H4 (cell line): ENCODE measurements around the gene ACD. TPM values are rescaled to one million over a fixed set of nuclear protein-coding genes. Genes with fewer than 3 reads are reported as not detected.

Experiments
- DNase-seq: peaks from one replicate; pipeline ENCODE4 v3.0.0-alpha.2; 2015; ENCODE audit warnings: low spot score
- total RNA-seq: library from RNA; depleted of rRNA; stranded (reverse); fragments of >200 nt; shearing (Covaris generic); gene quantifications from 2 replicates; pipeline ENCODE4 v1.2.3, GENCODE V29; 2014

Gene ACD
- total RNA-seq, 1 experiment from 2014 or later = 29.1 TPM

DNA sequence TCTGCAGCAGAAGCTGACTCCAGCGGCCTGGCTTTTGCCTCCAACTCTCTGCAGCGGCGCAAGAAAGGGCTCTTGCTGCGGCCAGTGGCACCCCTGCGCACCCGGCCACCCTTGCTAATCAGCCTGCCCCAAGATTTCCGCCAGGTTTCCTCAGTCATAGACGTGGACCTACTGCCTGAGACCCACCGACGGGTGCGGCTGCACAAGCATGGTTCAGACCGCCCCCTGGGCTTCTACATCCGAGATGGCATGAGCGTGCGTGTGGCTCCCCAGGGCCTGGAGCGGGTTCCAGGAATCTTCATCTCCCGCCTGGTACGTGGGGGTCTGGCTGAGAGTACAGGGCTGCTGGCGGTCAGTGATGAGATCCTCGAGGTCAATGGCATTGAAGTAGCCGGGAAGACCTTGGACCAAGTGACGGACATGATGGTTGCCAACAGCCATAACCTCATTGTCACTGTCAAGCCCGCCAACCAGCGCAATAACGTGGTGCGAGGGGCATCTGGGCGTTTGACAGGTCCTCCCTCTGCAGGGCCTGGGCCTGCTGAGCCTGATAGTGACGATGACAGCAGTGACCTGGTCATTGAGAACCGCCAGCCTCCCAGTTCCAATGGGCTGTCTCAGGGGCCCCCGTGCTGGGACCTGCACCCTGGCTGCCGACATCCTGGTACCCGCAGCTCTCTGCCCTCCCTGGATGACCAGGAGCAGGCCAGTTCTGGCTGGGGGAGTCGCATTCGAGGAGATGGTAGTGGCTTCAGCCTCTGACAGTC lies 2.0 kb upstream of the ACD start:
- no peak for DNase-seq

DNA sequence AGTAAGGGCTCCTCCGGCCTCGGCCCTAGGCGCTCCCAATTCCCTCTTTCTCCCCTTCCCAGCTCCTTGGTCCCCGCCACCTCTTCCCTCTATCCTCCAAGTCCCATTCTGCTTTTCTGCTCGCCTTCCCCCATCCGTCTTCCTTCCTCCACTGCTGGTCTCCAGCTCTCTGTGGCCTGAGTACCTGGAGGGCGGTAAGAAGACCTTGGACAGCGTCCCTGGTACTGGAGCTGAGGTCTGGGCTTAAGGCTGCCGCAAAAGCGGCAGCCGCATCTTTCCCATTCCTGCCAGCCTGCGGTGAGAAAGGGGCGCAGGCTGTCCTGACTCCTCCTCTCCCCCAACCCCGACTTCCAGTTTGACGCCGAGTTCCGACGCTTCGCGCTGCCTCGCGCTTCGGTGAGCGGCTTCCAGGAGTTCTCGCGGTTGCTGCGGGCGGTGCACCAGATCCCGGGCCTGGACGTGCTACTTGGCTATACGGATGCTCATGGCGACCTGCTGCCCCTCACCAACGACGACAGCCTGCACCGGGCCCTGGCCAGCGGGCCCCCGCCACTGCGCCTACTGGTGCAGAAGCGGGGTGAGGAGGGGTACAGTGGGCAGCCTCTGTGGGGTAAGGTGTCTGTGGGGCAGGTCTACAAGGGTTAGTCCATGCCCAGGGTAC lies 1.2 kb upstream of the ACD start:
- DNase-seq = no peak

DNA sequence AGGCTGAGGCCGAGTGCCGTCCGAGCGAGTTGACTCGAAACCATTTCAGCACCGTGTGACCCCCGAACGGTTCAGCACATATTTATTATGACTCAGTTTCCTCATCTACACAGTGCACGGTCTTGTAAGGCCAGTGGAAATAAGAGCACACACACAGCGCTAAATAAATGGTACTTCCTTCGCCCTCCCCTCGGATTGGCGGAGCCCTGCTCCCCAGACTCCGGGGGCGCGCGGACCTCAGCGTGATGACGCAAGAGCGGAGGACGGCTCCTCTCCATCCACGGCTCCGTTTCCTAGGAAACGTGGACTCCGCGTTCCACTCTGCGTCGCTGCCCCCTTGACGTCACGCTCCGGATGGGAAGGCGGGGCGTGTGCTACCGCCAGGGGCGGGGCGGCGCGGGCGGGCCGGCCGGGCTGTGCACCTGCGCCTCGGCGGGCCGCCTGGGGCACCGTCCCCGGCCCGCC lies 536 bp upstream of the ACD start, which contains the start of gene PARD6A:
PARD6A (plus strand) TSS at position 397 of the 465 bp plus-strand sequence. CDS start 79 bp downstream, outside the sequence.
- peak; percentile 96 for DNase-seq

DNA sequence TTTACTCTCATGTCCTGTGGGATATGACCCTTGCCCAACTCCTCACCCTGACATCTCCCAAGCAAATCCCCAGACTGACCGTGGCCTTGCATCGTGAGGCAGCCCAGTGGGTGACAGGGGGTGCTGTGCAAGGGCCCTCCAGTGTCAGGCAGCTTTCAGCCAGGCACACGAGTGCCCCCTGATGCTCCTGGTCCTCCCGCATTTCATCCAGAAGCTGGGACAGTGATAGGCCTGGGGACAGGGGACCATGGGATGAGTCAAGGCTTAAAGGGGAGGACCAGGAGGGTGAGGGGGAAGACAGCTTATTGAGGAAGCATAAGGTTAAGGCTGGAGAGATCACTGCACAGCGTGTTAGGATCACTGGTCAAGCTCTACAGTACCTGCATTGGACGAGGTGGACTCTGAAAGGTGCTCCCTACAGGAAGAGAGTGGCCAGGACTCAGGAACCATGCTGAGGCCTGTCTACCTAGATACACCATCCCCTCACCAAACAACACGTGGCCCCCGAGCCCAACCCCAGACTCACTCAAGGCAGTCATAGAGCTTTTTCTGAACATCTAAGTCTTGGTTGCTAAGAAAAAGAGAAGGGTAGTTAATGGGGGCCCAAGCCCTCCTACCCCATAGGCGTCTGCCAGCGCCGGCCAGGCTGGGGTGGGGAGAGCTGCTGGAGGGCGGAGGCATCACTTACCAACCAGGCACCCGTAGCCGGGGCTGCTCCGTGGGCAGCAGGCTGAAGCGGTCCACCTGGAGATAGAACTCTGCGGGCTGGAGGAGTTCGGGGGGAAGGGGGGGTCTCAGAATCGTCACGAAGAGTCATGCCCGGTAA lies 998 bp downstream of the ACD start:
- DNase-seq = no peak

DNA sequence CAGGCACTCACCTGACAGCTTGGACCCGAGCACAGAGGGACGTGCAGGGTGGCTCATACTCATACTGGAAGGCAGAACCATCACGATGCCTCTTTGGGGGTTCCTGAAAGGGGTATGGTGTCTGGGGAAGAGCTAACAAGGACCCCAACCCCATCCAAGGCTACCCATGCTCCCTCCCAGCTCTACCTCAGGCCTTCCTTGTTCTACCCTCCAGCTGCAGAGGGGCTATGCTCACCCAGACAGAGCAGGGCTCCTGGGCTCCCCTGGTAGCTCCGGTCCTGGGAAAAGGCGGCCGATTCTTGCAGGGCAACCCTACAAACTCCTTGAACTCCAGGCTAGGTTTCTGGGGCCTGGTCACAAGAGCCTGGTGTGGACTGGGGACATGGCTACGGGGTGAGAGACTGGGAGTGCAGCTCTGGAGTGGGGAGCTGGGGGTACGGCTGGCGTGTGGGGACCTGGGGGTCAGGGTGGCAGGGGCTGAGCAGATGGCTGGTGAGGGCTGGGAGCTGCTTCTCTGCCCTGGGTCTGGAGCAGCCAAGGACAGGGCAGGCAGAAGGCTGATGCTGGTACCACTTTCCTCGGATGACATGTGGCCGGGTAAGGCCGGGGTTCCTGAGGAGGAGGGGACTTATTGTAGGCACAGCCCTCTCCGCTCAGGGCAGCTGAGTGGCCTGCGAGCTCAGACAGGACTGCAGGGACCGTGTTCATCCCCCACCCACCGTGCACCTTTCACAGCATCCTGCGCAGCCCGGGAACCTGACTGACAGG lies 2.1 kb downstream of the ACD start:
- DNase-seq = no peak

DNA sequence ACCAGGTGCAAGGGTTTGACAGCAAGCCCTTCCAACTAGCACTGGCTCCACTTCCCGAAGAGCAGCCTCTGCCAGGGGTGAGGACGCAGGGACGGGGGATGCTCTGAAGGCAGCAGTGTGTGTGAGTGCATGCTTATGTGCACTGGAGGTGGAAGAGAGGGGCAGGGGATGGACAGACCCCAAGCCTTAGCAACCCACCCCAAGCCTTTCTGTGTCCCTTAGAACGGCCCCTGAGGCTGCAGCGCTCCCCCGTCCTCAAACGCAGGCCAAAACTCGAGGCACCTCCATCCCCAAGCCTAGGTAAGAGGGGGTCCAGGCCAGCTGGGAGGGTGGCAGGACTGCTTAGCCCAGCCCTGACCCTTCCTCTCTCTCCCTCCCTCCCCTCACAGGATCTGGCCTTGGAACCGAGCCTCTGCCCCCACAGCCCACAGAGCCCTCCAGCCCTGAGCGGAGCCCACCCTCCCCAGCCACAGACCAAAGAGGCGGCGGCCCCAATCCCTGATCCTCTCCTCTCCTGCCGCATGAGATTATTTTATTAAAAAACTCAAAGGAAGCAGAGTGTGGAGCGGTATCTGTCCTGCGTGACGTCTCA lies 2.9 kb downstream of the ACD start:
- no peak for DNase-seq

DNA sequence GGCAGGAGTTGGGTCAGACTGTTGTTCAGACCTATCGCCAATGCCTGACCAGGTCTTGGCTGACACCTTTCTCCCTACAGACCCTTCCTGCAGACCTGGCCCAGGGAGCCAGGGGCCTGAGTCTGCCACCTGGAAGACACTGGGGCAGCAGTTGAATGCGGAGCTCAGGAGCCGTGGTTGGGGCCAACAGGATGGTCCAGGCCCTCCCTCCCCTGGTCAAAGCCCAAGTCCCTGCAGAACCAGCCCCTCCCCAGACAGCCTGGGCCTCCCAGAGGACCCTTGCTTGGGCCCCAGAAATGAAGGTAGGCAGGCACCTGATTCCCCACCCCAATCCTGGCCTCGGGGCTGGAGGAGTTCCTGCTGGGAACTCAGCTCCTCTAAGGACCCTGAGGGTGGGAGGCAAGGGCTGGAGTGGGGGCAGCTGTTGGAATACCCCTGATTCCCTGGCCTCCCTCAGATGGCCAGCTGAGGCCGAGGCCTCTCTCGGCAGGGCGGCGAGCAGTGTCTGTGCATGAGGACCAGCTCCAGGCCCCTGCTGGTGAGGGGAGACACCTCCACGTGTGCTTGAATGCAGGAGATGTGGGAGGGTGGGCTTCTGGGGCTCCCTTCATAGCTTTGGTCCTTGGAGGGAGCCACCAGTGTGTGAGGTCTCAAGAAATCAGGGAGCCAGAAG lies 3.6 kb downstream of the ACD start:
- DNase-seq = no peak

DNA sequence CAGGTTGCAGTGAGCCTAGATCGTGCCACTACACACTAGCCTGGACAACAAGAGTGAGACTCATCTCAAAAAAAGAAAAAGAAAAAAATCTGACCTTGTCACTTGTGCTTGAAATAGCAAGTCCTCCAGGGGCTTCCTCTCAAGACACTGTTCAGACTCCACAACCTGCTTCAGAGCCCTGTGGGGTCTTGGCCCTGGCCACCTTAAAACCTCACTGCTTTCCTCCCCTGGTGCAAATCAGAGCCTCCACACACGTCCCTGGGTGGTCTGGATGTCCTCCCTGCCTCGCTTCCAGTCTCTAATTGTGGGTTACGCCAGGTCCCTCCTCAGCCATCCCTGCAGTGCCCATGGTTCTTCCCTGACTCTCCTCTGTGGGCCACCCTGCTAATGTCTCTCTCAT lies 4.7 kb downstream of the ACD start:
- DNase-seq = no peak

DNA sequence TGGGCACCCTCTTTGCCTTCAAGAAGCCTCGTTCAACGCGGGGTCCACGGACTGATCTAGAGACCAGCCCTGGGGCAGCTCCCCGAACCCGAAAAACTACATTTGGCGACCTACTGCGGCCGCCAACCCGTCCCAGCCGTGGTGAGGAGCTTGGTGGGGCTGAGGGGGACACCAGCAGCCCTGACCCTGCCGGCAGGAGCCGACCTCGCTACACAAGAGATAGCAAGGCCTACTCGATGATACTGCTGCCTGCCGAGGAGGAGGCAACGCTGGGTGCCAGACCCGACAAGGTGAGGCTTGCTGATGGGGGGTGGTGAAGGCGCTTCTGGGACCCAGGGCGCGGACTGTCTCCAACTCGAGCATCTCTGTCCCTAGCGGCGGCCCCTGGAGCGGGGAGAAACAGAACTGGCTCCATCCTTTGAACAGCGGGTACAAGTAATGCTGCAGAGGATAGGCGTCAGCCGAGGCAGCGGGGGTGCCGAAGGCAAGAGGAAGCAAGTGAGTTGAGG lies 5.6 kb downstream of the ACD start:
- DNase-seq = no peak

DNA sequence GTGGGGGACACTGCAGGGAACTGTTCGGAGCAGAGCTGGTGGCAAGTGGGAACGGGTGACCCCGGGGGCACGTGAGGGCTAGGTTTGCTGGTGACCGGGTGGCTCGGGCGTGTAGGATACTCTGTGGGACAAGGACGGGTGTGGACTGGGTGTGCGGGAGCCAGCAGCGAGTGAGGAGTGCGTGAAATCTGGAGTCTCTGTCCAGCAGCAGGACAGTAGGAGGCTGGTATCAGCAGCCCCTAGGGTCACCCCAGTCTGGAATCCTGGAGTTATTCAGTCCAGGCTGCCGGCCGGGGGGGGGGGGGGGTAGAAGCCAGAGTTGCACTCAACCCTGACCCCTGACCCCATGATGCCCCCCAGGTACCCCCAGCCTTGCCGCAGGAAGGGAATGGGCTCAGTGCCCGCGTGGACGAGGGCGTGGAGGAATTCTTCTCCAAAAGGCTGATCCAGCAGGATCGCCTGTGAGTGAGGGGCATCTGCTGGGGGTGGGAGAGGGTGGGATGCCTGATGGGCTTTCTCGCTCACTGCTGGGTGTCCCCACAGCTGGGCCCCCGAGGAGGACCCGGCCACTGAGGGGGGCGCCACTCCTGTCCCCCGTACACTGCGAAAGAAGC lies 6.2 kb downstream of the ACD start:
- no peak for DNase-seq

DNA sequence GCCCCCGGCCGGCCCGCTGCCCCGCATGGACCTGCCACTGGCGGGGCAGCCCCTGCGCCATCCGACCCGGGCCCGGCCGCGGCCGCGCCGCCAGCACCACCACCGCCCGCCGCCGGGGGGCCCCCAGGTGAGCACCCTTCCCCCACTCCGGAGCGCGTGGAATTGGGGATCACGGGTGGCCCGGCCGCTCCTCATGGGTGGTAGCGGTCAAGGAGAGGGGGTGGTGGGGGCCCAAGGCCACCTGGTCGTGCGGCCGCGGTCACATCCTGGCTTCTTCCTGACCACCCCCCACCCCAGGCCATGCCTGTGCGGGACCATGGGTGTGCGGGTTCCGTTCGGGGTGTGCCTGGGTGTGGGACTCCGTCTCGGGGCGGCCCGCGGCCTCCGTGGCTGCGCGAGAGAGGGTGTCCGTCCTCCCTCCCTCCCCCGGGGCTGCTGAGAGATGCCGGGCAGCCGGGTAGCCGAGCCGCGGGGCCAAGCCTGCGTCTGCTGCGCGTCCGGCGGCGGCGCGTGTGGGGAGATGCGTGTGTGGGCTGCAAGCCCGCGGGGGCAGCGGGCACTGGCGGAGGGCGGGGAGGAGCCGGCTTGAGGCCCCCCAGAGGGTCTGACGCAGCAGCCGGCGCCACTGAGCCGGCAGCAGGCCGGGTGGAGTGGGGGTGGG lies 6.8 kb downstream of the ACD start:
- DNase-seq = no peak

DNA sequence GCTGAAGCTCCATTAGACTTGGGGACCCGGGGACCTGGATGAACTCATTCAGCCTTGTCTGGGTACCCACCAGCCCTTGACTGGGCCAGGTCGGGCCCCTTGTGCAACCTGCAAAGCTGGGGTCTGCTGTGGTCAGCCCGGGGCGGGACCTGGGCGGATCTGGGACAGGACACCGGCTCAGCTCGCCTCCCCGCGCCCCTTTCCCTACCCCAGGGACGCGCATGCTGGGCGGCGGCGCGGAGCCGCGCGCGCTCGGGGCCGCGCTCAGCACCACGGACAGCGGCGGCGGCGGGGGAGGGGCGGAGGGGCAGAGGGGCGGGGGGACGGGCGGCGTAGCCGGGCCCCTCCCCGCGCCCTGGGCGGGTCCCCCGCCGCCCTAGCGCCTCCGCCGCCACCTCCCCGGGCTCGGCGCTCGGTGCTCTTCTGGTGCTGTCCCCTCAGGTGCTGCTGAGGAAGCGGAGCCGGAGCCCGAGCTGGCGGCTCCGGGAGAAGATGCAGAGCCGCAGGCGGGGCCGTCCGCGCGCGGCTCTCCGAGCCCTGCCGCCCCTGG lies 7.4 kb downstream of the ACD start:
- DNase-seq = no peak

DNA sequence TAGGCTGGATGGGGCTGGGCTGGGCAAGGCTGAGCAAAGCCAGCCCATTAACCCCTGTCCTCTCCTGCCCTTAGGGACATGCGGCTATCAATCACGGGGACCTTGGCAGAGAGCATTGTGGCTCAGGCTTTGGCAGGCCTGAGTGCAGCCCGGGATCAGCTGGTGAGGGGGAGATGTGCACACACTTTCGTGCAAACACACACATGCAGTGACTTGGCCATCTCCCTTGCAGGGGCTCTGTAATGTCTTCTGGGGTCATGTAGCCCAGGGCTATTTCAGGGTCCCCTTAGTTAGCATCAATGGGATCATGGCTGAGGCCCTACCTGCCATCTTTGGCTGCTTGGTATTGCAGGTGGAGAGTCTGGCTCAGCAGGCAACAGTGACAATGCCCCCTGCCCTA lies 8.2 kb downstream of the ACD start:
- no peak for DNase-seq

DNA sequence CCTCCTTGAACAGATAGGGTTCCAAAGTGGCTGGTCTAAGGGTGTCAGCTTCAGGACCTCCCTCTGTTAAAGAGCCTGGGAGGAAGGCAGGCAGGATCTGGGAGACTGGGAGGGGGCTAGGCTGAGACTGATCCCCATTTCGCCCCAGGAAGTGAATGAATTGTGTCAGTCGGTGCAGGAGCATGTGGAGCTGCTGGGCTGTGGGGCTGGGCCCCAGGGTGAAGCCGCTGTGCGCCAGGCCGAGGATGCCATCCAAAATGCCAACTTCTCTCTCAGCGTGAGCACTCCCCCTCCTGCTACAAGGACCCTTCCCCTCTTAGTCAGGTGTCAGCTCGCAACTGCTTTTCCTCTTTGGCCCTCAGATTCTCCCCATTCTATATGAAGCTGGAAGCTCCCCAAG lies 9.0 kb downstream of the ACD start:
- DNase-seq = no peak

DNA sequence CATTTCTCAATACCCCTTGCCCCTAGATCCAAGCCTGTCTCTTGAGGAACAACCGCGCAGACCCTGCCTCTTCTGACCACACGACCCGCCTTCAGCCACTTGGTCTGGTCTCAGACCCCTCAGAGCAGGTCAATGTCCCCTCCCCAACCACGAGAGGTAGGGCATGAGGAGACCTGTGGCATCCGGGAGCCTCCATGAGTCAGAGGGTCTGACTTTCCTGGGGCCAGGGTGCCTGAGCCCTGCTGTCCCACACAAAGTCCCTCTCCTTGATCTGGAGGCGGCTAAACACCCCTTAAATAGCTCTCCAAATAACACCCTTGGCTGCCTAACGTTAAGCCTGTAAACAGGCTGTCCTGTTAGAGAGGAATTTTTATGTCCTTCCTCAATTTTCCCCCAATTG lies 10.0 kb downstream of the ACD start:
- no peak for DNase-seq

DNA sequence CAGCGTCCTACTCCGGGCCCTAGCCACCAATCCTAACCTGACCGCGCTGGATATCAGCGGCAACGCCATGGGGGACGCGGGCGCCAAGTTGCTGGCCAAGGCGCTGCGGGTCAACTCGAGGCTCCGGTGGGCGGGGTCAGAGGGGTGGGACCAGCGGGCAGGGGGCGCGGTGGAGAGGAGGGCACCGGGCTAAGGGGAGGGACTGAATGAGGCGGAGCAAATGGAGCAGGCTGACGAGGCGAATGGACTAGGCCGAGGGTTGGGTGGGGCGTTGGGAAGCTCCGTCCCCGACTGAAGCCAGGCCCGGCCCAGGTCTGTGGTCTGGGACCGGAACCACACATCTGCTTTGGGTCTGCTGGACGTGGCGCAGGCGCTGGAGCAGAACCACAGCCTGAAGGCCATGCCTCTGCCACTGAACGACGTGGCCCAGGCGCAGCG lies 10.5 kb downstream of the ACD start:
- no peak for DNase-seq

DNA sequence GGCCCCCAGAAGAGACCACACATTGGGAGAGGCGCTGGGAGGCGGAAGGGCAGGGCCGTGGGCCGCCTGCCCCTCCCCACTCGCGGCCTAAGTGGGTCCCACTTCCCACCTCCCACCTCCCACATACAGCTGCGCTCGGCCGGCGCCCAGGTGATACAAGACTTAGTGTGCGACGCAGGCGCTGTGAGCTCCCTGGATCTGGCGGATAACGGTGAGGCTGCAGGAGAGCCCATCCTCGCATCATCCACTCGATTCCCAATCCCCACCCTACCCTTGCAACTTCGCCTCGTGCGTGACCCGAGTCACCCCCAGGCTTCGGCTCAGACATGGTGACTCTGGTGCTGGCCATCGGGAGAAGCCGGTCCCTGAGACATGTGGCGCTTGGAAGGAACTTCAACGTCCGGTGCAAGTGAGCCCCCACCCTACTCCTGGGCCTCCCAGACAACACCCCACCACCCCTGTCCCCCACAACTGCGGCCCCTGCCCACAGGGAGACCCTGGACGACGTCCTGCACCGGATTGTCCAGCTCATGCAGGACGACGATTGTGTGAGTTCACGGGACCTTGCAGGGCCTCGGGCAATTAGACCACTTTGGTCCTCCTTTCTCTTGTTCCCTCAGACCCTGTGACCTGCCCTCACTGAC lies 11.2 kb downstream of the ACD start:
- no peak for DNase-seq

DNA sequence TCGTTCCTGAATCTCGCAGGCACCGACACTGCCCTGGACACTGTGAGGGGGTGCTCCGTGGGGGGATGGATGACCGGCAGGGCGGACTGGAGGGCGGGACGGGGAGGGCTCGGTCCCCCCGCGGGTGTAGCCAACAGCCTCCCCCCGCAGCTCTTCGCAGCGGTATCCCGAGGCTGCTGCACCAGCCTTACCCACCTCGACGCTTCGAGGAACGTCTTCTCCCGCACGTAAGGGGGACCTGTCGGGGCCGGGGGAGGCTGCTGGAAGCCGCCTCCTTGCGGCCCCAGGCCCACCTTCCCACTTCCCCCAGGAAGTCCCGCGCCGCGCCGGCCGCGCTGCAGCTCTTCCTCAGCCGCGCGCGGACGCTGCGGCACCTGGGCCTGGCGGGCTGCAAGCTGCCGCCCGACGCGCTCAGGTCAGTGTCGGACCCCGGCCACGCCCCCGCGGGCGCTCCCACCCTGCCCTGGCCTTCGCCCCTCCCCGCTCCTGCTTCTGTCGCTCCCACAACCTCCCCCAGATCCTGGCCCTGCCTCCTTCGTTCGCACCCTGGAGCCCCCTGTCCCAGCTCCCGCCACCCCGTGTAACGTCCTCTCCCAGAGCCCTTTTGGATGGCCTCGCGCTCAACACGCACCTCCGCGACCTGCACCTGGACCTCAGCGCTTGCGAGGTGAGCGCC lies 11.8 kb downstream of the ACD start:
- DNase-seq = no peak
